NB4 (cell line): ENCODE data around the gene SIGLEC1.
A peak's percentile ranks its signal among the peaks of the same experiment; 100 is the strongest.

Experiments
- DNase-seq: peaks from one replicate; pipeline ENCODE4 v3.0.0; 2010; ENCODE audit warnings: low read depth
- H3K4me3 ChIP-seq: one replicate; pipeline ENCODE4 v1.5.1; 2011; ENCODE audit warnings: mild to moderate bottlenecking, low read depth, low read length, moderate library complexity
- MAX ChIP-seq: IDR thresholded peaks from 2 replicates; pipeline ENCODE4 v1.6.1; 2011; ENCODE audit warnings: low read depth, low read length
- MYC ChIP-seq: IDR thresholded peaks from 2 replicates; pipeline ENCODE4 v1.6.1; 2011; ENCODE audit warnings: low read depth, low read length
- POLR2A ChIP-seq: IDR thresholded peaks from 2 replicates; pipeline ENCODE4 v1.6.1; 2011; ENCODE audit warnings: mild to moderate bottlenecking; ENCODE audit not compliant: insufficient read length; ENCODE audit errors: extremely low read depth
- TF ChIP-seq, protein P1 (sequence below): IDR thresholded peaks from one replicate; pipeline ENCODE4 v1.5.1; 2012; ENCODE audit warnings: low read depth, low read length

Gene SIGLEC1

GRCh38 chr20:3712279-3712873 lies at the start of gene SIGLEC1:
Gene SIGLEC1 (minus strand): TSS chr20:3712600. CDS start chr20:3707128, 5,472 bp downstream.
- H3K4me3 ChIP-seq: no peak within 1 kb of the TSS
- TF ChIP-seq, protein P1, sequence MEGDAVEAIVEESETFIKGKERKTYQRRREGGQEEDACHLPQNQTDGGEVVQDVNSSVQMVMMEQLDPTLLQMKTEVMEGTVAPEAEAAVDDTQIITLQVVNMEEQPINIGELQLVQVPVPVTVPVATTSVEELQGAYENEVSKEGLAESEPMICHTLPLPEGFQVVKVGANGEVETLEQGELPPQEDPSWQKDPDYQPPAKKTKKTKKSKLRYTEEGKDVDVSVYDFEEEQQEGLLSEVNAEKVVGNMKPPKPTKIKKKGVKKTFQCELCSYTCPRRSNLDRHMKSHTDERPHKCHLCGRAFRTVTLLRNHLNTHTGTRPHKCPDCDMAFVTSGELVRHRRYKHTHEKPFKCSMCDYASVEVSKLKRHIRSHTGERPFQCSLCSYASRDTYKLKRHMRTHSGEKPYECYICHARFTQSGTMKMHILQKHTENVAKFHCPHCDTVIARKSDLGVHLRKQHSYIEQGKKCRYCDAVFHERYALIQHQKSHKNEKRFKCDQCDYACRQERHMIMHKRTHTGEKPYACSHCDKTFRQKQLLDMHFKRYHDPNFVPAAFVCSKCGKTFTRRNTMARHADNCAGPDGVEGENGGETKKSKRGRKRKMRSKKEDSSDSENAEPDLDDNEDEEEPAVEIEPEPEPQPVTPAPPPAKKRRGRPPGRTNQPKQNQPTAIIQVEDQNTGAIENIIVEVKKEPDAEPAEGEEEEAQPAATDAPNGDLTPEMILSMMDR: no peak
- TF ChIP-seq MYC: no peak
- no peak for TF ChIP-seq POLR2A
- no peak for TF ChIP-seq MAX
- DNase-seq: peak; percentile 95

DNA sequence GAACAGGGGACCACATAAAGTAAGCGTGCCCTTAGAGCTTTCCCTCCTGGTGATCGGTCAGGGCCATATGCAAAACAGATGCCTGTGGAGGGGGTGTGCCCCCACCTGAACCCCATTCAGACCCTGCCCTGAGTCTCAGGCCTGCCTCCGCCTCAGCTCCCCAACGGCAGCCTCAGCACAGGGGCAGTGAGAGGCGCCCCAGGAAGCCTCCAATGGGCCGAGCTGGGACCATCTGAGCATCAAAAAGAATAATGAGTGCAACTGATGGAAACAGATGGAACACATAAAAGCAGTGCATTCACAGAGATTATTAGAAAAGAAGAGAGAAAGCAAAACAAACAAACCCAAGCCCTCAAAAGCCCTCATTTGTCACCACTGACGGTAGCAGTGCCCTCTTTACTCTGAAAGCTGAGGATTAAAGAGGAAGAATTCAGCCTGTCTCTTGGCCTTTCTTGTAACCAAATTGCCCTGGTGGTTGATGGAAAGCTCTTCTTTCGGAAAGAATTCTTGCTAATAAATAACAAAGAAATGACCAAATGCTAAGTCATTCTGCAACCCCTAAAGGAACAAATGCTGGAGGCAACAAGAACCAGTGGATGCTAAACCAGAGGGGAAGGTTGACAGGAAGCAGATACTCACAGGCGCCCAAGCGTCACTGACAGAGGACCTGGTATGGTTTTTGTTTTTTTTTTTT lies 48.4 kb upstream of the SIGLEC1 start:
- H3K4me3 ChIP-seq: no peak overlapping the region
- TF ChIP-seq MYC (no peak), MAX (no peak), POLR2A (no peak)
- TF ChIP-seq, protein P1: no peak
- DNase-seq: no peak

DNA sequence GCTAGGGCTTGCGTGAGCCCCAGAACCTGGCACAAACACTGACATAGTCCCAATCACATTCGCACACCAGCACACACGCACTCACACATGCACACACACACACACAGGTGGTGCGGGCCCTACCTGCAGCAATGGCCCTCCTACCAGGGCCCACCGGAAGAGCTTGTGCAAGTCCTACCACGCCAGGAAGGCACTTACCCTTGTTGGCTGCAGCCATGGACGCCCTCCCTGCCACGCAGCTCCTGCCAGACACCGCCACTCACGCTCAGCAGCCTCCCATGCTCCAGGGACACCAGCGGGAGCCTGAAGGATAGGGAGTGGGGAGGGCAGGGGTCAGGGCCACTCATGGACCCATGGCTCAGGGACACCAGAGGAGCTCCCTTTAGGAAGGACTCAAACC lies 47.5 kb upstream of the SIGLEC1 start:
- no peak overlapping the region for H3K4me3 ChIP-seq
- no peak for TF ChIP-seq MYC
- no peak for TF ChIP-seq POLR2A
- TF ChIP-seq, protein P1: no peak
- TF ChIP-seq MAX: no peak
- no peak for DNase-seq

GRCh38 chr20:3759316-3759823 lies 47.0 kb upstream of the SIGLEC1 start:
- TF ChIP-seq, protein P1: no peak
- TF ChIP-seq MAX (no peak), MYC (no peak), POLR2A (no peak)
- DNase-seq: no peak
- no peak overlapping the region for H3K4me3 ChIP-seq

DNA sequence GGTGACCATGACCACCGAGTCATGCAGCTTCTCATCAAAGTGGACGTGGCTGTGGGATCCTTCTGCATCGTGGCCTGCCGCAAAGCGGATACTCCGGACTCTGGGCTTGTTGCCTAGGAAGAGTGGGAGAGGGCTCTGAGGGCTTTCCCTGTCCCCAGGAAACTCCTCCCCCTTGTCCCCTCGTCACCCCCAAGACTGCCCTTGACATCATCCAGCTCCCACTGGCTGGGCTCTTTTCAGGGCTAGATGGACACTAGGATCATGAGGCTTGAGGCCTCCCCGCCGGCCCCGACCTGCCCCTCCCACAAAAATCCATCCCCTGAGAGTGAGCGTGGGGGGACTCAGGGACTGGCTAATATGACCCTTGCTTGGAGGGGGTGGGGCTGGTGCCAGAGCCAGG lies 46.2 kb upstream of the SIGLEC1 start:
- TF ChIP-seq MYC (no peak), MAX (no peak), POLR2A (no peak)
- TF ChIP-seq, protein P1: no peak
- DNase-seq: no peak
- no peak overlapping the region for H3K4me3 ChIP-seq

GRCh38 chr20:3757268-3757667 lies 44.9 kb upstream of the SIGLEC1 start:
- no peak for DNase-seq
- TF ChIP-seq POLR2A (no peak), MAX (no peak), MYC (no peak)
- TF ChIP-seq, protein P1: no peak
- H3K4me3 ChIP-seq: no peak overlapping the region
